A549 (cell line): ENCODE measurements around the gene ARMH3. TPM values are rescaled to one million over a fixed set of nuclear protein-coding genes. Genes with fewer than 3 reads are reported as not detected.

ENCODE experiments used
- ATAC-seq, 2 experiments: fragments of 200-7000 bp in 1 of 2; fragments of >200 bp in 1 of 2; cut with Nextera tagmentation in 1 of 2; cut with Tn5 transposase in 1 of 2; 3 replicates each; pipeline versions ENCODE4 v1.8.0 to v1.9.1; 2018 to 2020; ENCODE audit warnings: mild to moderate bottlenecking in 1 of 2, moderate library complexity in 1 of 2
- CTCF ChIA-PET: fragments of 300-600 bp; sonication (Branson Sonifier 250); formaldehyde crosslinking; extraction: SDS; loops from one replicate; lab custom pipeline; 2021; ENCODE audit warnings: antibody characterized with exemption, inconsistent platforms; lab: Yijun Ruan, JAX
- POLR2A ChIA-PET: fragments of 350-600 bp; formaldehyde crosslinking; extraction: SDS; loops from one replicate; lab custom pipeline; 2021; ENCODE audit warnings: antibody characterized with exemption, inconsistent platforms; lab: Yijun Ruan, JAX
- DNase-seq, 2 experiments: peaks; one replicate each; pipeline versions ENCODE4 v3.0.0 to v3.0.0-alpha.2; 2011 to 2016; ENCODE audit warnings: low read depth in 1 of 2, low spot score in 1 of 2
- FAIRE-seq: peaks from 2 replicates; lab custom pipeline; 2011; peaks lifted over from hg19 to GRCh38; lab: Jason Lieb, UNC
- H3K27ac ChIP-seq, 2 experiments: fragments of >200 bp; sonication (Bioruptor Twin); formaldehyde crosslinking; 3 replicates each; pipeline ENCODE4 v1.5.1; 2016 to 2017
- H3K4me1 ChIP-seq: fragments of >200 bp; sonication (Bioruptor Twin); formaldehyde crosslinking; 3 replicates; pipeline ENCODE4 v1.6.1; 2016
- H3K4me2 ChIP-seq: fragments of >200 bp; sonication (Bioruptor Twin); formaldehyde crosslinking; 3 replicates; pipeline ENCODE4 v1.6.1; 2016
- H3K4me3 ChIP-seq: fragments of >200 bp; sonication (Bioruptor Twin); formaldehyde crosslinking; 3 replicates; pipeline ENCODE4 v1.5.1; 2016
- H3K9me3 ChIP-seq: fragments of >200 bp; sonication (Bioruptor Twin); formaldehyde crosslinking; 3 replicates; pipeline ENCODE4 v1.6.1; 2016
- BHLHE40 ChIP-seq: IDR thresholded peaks from 2 replicates; pipeline ENCODE4 v1.6.1; 2012; ENCODE audit warnings: low read depth, low read length, inconsistent platforms
- CBX2 ChIP-seq: fragments of 200-600 bp; sonication (generic); IDR thresholded peaks from 2 replicates; pipeline ENCODE4 v1.6.1; 2016; ENCODE audit warnings: low read depth, mild to moderate bottlenecking, borderline replicate concordance
- CTCF ChIP-seq: fragments of >200 bp; sonication (Bioruptor Twin); formaldehyde crosslinking; IDR thresholded peaks from 3 replicates; pipeline ENCODE4 v1.5.1; 2016
- EHMT2 ChIP-seq: fragments of 200-600 bp; sonication (generic); IDR thresholded peaks from 2 replicates; pipeline ENCODE4 v1.6.1; 2016; ENCODE audit warnings: antibody characterized with exemption, low read depth, mild to moderate bottlenecking, moderate library complexity
- EP300 ChIP-seq, 2 experiments: fragments of >200 bp; sonication (Bioruptor Twin); formaldehyde crosslinking; IDR thresholded peaks; 2 replicates in 1 of 2; 3 replicates in 1 of 2; pipeline ENCODE4 v1.6.1; 2016 to 2017
- ESRRA ChIP-seq: fragments of 150-350 bp; IDR thresholded peaks from 2 replicates; pipeline ENCODE4 v1.6.1; 2014; ENCODE audit warnings: mild to moderate bottlenecking, low read length, borderline replicate concordance
- FOSL2 ChIP-seq, 2 experiments: fragments of 450-650 bp in 1 of 2; fragments of >200 bp in 1 of 2; sonication (Bioruptor Twin) in 1 of 2; formaldehyde crosslinking; IDR thresholded peaks; 2 replicates each; pipeline versions ENCODE4 v1.5.0 to v1.6.1; 2016 to 2020; ENCODE audit warnings: mild to moderate bottlenecking in 1 of 2, moderate library complexity in 1 of 2
- HDAC2 ChIP-seq: fragments of 200-600 bp; sonication (generic); IDR thresholded peaks from 2 replicates; pipeline ENCODE4 v1.6.1; 2016
- HOXB13 ChIP-seq: fragments of 250-450 bp; sonication (Bioruptor Pico); IDR thresholded peaks from 2 replicates; pipeline ENCODE4 v1.5.0; 2020; ENCODE audit warnings: low read depth, mild to moderate bottlenecking, moderate library complexity
- JUN ChIP-seq, 2 experiments: fragments of >200 bp; sonication (Bioruptor Twin); formaldehyde crosslinking; IDR thresholded peaks; 2 replicates in 1 of 2; 3 replicates in 1 of 2; pipeline ENCODE4 v1.6.1; 2016 to 2017
- JUNB ChIP-seq: fragments of >200 bp; sonication (Bioruptor Twin); formaldehyde crosslinking; IDR thresholded peaks from 2 replicates; pipeline ENCODE4 v1.6.1; 2016
- KDM1A ChIP-seq: fragments of 200-600 bp; sonication (generic); IDR thresholded peaks from 2 replicates; pipeline ENCODE4 v1.6.1; 2016; ENCODE audit warnings: low read depth, mild to moderate bottlenecking
- KDM5A ChIP-seq: fragments of 200-600 bp; sonication (generic); IDR thresholded peaks from 2 replicates; pipeline ENCODE4 v1.6.1; 2016; ENCODE audit warnings: antibody characterized with exemption, mild to moderate bottlenecking
- MYC ChIP-seq: IDR thresholded peaks from 2 replicates; pipeline ENCODE4 v1.6.1; 2012; ENCODE audit warnings: mild to moderate bottlenecking, inconsistent platforms, low read length, improper control_type of control experiment, borderline replicate concordance
- NFE2L2 ChIP-seq: fragments of 150-350 bp; conservative IDR thresholded peaks from 2 replicates; pipeline ENCODE4 v1.6.1; 2014; ENCODE audit warnings: low read length
- NR3C1 ChIP-seq: fragments of >200 bp; sonication (Bioruptor Twin); formaldehyde crosslinking; IDR thresholded peaks from 3 replicates; pipeline ENCODE4 v1.6.1; 2017
- PBX3 ChIP-seq: IDR thresholded peaks from 2 replicates; pipeline ENCODE4 v1.6.1; 2012
- POLR2A ChIP-seq: IDR thresholded peaks from 2 replicates; pipeline ENCODE4 v1.6.1; 2012; ENCODE audit warnings: mild to moderate bottlenecking, low read length
- RARB ChIP-seq: fragments of 250-450 bp; sonication (Bioruptor Pico); IDR thresholded peaks from 2 replicates; pipeline ENCODE4 v1.8.0; 2021; ENCODE audit warnings: mild to moderate bottlenecking, moderate library complexity
- RCOR1 ChIP-seq: fragments of 150-350 bp; IDR thresholded peaks from 2 replicates; pipeline ENCODE4 v1.6.1; 2014; ENCODE audit warnings: antibody characterized with exemption, low read length, low read depth
- REST ChIP-seq: fragments of 200-600 bp; sonication (generic); IDR thresholded peaks from 2 replicates; pipeline ENCODE4 v1.6.1; 2016; ENCODE audit warnings: antibody characterized with exemption, mild to moderate bottlenecking, moderate library complexity
- SMC3 ChIP-seq: fragments of >200 bp; sonication (Bioruptor Twin); formaldehyde crosslinking; IDR thresholded peaks from 3 replicates; pipeline ENCODE4 v1.6.1; 2018; ENCODE audit warnings: inconsistent platforms
- USF2 ChIP-seq: fragments of 450-650 bp; IDR thresholded peaks from 2 replicates; pipeline ENCODE4 v1.6.1; 2014; ENCODE audit warnings: antibody characterized with exemption
- ZFP36 ChIP-seq: fragments of 450-650 bp; IDR thresholded peaks from 2 replicates; pipeline ENCODE4 v1.6.1; 2014; ENCODE audit warnings: borderline replicate concordance; ENCODE audit not compliant: partially characterized antibody
- ZNF302 ChIP-seq: fragments of 250-450 bp; sonication (Bioruptor Pico); IDR thresholded peaks from 2 replicates; pipeline ENCODE4 v1.9.0; 2021; ENCODE audit warnings: inconsistent platforms, mild to moderate bottlenecking, moderate library complexity
- WGBS: methylation state at CpG from one replicate; pipeline ENCODE4 v1.1.6; 2017; ENCODE audit errors: missing lambda C conversion rate; 5-methylcytosine and 5-hydroxymethylcytosine counted together
- polyA plus RNA-seq, 4 experiments: library from polyadenylated mRNA; depleted of rRNA in 3 of 4; stranded (reverse); fragments of >200 nt; fragmentation: RNase III in 1 of 4; extraction: RNeasy Plus Mini Kit Qiagen cat#74134 plus additional on column Dnase treatment in 1 of 4; gene quantifications; 2 replicates in 3 of 4; 3 replicates in 1 of 4; pipeline ENCODE4 v1.2.3, GENCODE V29; 2011 to 2017

The ARMH3 gene
- polyA plus RNA-seq, 2 of the 4 experiments (the other 2 are of a cell fraction), result 12.7 to 17.3 TPM

GRCh38 chr10:101902032-101902819 lies 153.7 kb downstream of the ARMH3 start:
- ATAC-seq, result no peak
- POLR2A ChIA-PET, result no interaction called here
- H3K9me3 ChIP-seq, result no peaks in the 10 kb centered on the region
- no peak for DNase-seq
- no peak overlapping the region for H3K4me3 ChIP-seq
- no peak overlapping the region for H3K4me2 ChIP-seq
- peak; percentile 7 for FAIRE-seq
- TF ChIP-seq USF2 (no peak), JUN (IDR thresholded peaks at IDR 0.05) (no peak), BHLHE40 (no peak), NFE2L2 (no peak), FOSL2 (IDR thresholded peaks at IDR 0.05) (no peak), FOSL2 (CRISPR knock-in tag; IDR thresholded peaks at IDR 0.05) (no peak), HDAC2 (no peak), NR3C1 (no peak), POLR2A (no peak), MYC (no peak), JUNB (no peak), ZNF302 (CRISPR knock-in tag) (no peak), SMC3 (no peak), RCOR1 (no peak), HOXB13 (CRISPR knock-in tag) (no peak)
- TF ChIP-seq, all 56 proteins: peak for 0
- H3K4me1 ChIP-seq, result peaks cover 11% of the 10 kb centered on the region
- CTCF ChIA-PET, result interaction anchor here (0.6 to 3.0 kb wide), 9 partner anchors 13 to 108 kb away, joined by 3 to 24 read pairs (median 4); partner anchors contain the start of gene KCNIP2
- 97% methylated on average over 7 of the region's 7 CpGs for WGBS
- H3K27ac ChIP-seq, result no peak overlapping the region

- POLR2A ChIA-PET, result no interaction called here
- DNase-seq (no peak), FAIRE-seq (no peak), ATAC-seq (no peak)
- CTCF ChIA-PET, result interaction anchor here (1.0 to 3.0 kb wide), 5 partner anchors 12 to 109 kb away, joined by 3 to 24 read pairs (median 12); partner anchors contain the start of gene KCNIP2
- Histone ChIP-seq H3K4me1 (peaks cover 12% of the 10 kb centered on the region), H3K9me3 (no peaks in the 10 kb centered on the region), H3K4me2 (no peak overlapping the region), H3K4me3 (no peak overlapping the region), H3K27ac (no peak overlapping the region)
- no peak for TF ChIP-seq CBX2
- TF ChIP-seq RARB, result no peak
- no peak for TF ChIP-seq JUNB
- TF ChIP-seq ZFP36, result no peak
- no peak for TF ChIP-seq KDM1A
- no peak for TF ChIP-seq EP300 (IDR thresholded peaks at IDR 0.05)
- TF ChIP-seq EHMT2, result no peak
- TF ChIP-seq PBX3, result no peak
- TF ChIP-seq REST, result no peak
- TF ChIP-seq KDM5A, result no peak
- no peak for TF ChIP-seq ESRRA
- TF ChIP-seq ZNF302 (CRISPR knock-in tag), result no peak
- TF ChIP-seq CTCF, result no peak
- 87% methylated on average over 6 of the region's 6 CpGs for WGBS
Measured at GRCh38 chr10:101901340-101901739, 154.6 kb downstream of the ARMH3 start.
